A549 (cell line): ENCODE results near the gene EDNRA. TPM values are rescaled to one million over a fixed set of nuclear protein-coding genes. Genes with fewer than 3 reads are reported as not detected.

Source experiments
- ATAC-seq, 2 experiments: fragments of 200-7000 bp in 1 of 2; fragments of >200 bp in 1 of 2; cut with Nextera tagmentation in 1 of 2; cut with Tn5 transposase in 1 of 2; 3 replicates each; pipeline versions ENCODE4 v1.8.0 to v1.9.1; 2018 to 2020; ENCODE audit warnings: mild to moderate bottlenecking in 1 of 2, moderate library complexity in 1 of 2
- CTCF ChIA-PET: fragments of 300-600 bp; sonication (Branson Sonifier 250); formaldehyde crosslinking; extraction: SDS; loops from one replicate; lab custom pipeline; 2021; ENCODE audit warnings: antibody characterized with exemption, inconsistent platforms; lab: Yijun Ruan, JAX
- POLR2A ChIA-PET: fragments of 350-600 bp; formaldehyde crosslinking; extraction: SDS; loops from one replicate; lab custom pipeline; 2021; ENCODE audit warnings: antibody characterized with exemption, inconsistent platforms; lab: Yijun Ruan, JAX
- DNase-seq, 2 experiments: peaks; one replicate each; pipeline versions ENCODE4 v3.0.0 to v3.0.0-alpha.2; 2011 to 2016; ENCODE audit warnings: low read depth in 1 of 2, low spot score in 1 of 2
- FAIRE-seq: peaks from 2 replicates; lab custom pipeline; 2011; peaks lifted over from hg19 to GRCh38; lab: Jason Lieb, UNC
- H3K27ac ChIP-seq, 2 experiments: fragments of >200 bp; sonication (Bioruptor Twin); formaldehyde crosslinking; 3 replicates each; pipeline ENCODE4 v1.5.1; 2016 to 2017
- H3K4me1 ChIP-seq: fragments of >200 bp; sonication (Bioruptor Twin); formaldehyde crosslinking; 3 replicates; pipeline ENCODE4 v1.6.1; 2016
- H3K4me2 ChIP-seq: fragments of >200 bp; sonication (Bioruptor Twin); formaldehyde crosslinking; 3 replicates; pipeline ENCODE4 v1.6.1; 2016
- H3K4me3 ChIP-seq: fragments of >200 bp; sonication (Bioruptor Twin); formaldehyde crosslinking; 3 replicates; pipeline ENCODE4 v1.5.1; 2016
- H3K9me3 ChIP-seq: fragments of >200 bp; sonication (Bioruptor Twin); formaldehyde crosslinking; 3 replicates; pipeline ENCODE4 v1.6.1; 2016
- ATOH8 ChIP-seq: fragments of 250-450 bp; sonication (Bioruptor Pico); IDR thresholded peaks from 2 replicates; pipeline ENCODE4 v1.5.0; 2020; ENCODE audit warnings: low read depth, mild to moderate bottlenecking, moderate library complexity
- CBX8 ChIP-seq: fragments of 200-600 bp; sonication (generic); IDR thresholded peaks from 2 replicates; pipeline ENCODE4 v1.6.1; 2016
- CTCF ChIP-seq: fragments of >200 bp; sonication (Bioruptor Twin); formaldehyde crosslinking; IDR thresholded peaks from 3 replicates; pipeline ENCODE4 v1.5.1; 2016
- E2F6 ChIP-seq: IDR thresholded peaks from 2 replicates; pipeline ENCODE4 v1.6.1; 2012; ENCODE audit warnings: low read depth, borderline replicate concordance
- EHF ChIP-seq: fragments of 250-450 bp; sonication (Bioruptor Pico); IDR thresholded peaks from 2 replicates; pipeline ENCODE4 v1.5.0; 2020; ENCODE audit warnings: mild to moderate bottlenecking
- EHMT2 ChIP-seq: fragments of 200-600 bp; sonication (generic); IDR thresholded peaks from 2 replicates; pipeline ENCODE4 v1.6.1; 2016; ENCODE audit warnings: antibody characterized with exemption, low read depth, mild to moderate bottlenecking, moderate library complexity
- FOSB ChIP-seq: fragments of 250-450 bp; sonication (Bioruptor Pico); IDR thresholded peaks from 2 replicates; pipeline ENCODE4 v1.5.0; 2020; ENCODE audit warnings: mild to moderate bottlenecking, moderate library complexity
- FOXS1 ChIP-seq: fragments of 250-450 bp; sonication (Bioruptor Pico); IDR thresholded peaks from 2 replicates; pipeline ENCODE4 v1.5.0; 2020; ENCODE audit warnings: mild to moderate bottlenecking, moderate library complexity
- HES2 ChIP-seq: fragments of >200 bp; sonication (Bioruptor Twin); formaldehyde crosslinking; IDR thresholded peaks from 2 replicates; pipeline ENCODE4 v1.6.1; 2016
- HEYL ChIP-seq: fragments of 250-450 bp; sonication (Bioruptor Pico); IDR thresholded peaks from 2 replicates; pipeline ENCODE4 v1.8.0; 2021; ENCODE audit warnings: mild to moderate bottlenecking, moderate library complexity
- KDM5A ChIP-seq: fragments of 200-600 bp; sonication (generic); IDR thresholded peaks from 2 replicates; pipeline ENCODE4 v1.6.1; 2016; ENCODE audit warnings: antibody characterized with exemption, mild to moderate bottlenecking
- MAFK ChIP-seq: fragments of 450-650 bp; IDR thresholded peaks from 2 replicates; pipeline ENCODE4 v1.6.1; 2014; ENCODE audit not compliant: partially characterized antibody
- NFE2L2 ChIP-seq: fragments of 150-350 bp; conservative IDR thresholded peaks from 2 replicates; pipeline ENCODE4 v1.6.1; 2014; ENCODE audit warnings: low read length
- PBX3 ChIP-seq: IDR thresholded peaks from 2 replicates; pipeline ENCODE4 v1.6.1; 2012
- RCOR1 ChIP-seq: fragments of 150-350 bp; IDR thresholded peaks from 2 replicates; pipeline ENCODE4 v1.6.1; 2014; ENCODE audit warnings: antibody characterized with exemption, low read length, low read depth
- SMC3 ChIP-seq: fragments of >200 bp; sonication (Bioruptor Twin); formaldehyde crosslinking; IDR thresholded peaks from 3 replicates; pipeline ENCODE4 v1.6.1; 2018; ENCODE audit warnings: inconsistent platforms
- SREBF2 ChIP-seq: fragments of 450-650 bp; IDR thresholded peaks from 2 replicates; pipeline ENCODE4 v1.6.1; 2014; ENCODE audit warnings: mild to moderate bottlenecking, moderate library complexity
- TFCP2L1 ChIP-seq: fragments of 250-450 bp; sonication (Bioruptor Pico); IDR thresholded peaks from 2 replicates; pipeline ENCODE4 v1.5.0; 2021; ENCODE audit warnings: mild to moderate bottlenecking
- TP53 ChIP-seq: fragments of 250-450 bp; sonication (Bioruptor Pico); IDR thresholded peaks from 2 replicates; pipeline ENCODE4 v1.5.0; 2021; ENCODE audit warnings: mild to moderate bottlenecking, moderate library complexity
- USF2 ChIP-seq: fragments of 450-650 bp; IDR thresholded peaks from 2 replicates; pipeline ENCODE4 v1.6.1; 2014; ENCODE audit warnings: antibody characterized with exemption
- ZFP36 ChIP-seq: fragments of 450-650 bp; IDR thresholded peaks from 2 replicates; pipeline ENCODE4 v1.6.1; 2014; ENCODE audit warnings: borderline replicate concordance; ENCODE audit not compliant: partially characterized antibody
- WGBS: methylation state at CpG from one replicate; pipeline ENCODE4 v1.1.6; 2017; ENCODE audit errors: missing lambda C conversion rate; 5-methylcytosine and 5-hydroxymethylcytosine counted together
- polyA plus RNA-seq, 4 experiments: library from polyadenylated mRNA; depleted of rRNA in 3 of 4; stranded (reverse); fragments of >200 nt; fragmentation: RNase III in 1 of 4; extraction: RNeasy Plus Mini Kit Qiagen cat#74134 plus additional on column Dnase treatment in 1 of 4; gene quantifications; 2 replicates in 3 of 4; 3 replicates in 1 of 4; pipeline ENCODE4 v1.2.3, GENCODE V29; 2011 to 2017

The EDNRA gene
- polyA plus RNA-seq, 2 of the 4 experiments (the other 2 are of a cell fraction): 0.09 to 0.40 TPM

- DNase-seq (no peak), ATAC-seq (no peak), FAIRE-seq (no peak)
- CTCF ChIA-PET: interaction anchor here (0.8 kb wide), 1 partner anchor 22 kb away, joined by 3 read pairs; no protein-coding TSS in a partner anchor
- no peak for TF ChIP-seq TFCP2L1
- peak; percentile 77 for TF ChIP-seq MAFK
- TF ChIP-seq, all 56 proteins: peak for 1
- Histone ChIP-seq H3K4me1 (no peaks in the 10 kb centered on the region), H3K4me2 (peak overlapping the region; percentile 38; the same call in 1 of the 3 replicates), H3K27ac (no peak overlapping the region), H3K4me3 (no peak overlapping the region), H3K9me3 (no peaks in the 10 kb centered on the region)
- POLR2A ChIA-PET: no interaction called here
- 41% methylated on average over 8 of the region's 8 CpGs for WGBS
Measured at GRCh38 chr4:147550626-147551246, 69.8 kb downstream of the EDNRA start.

GRCh38 chr4:147560625-147561024, 79.7 kb downstream of the EDNRA start:
- no peak overlapping the region for H3K27ac ChIP-seq
- no peak overlapping the region for H3K4me2 ChIP-seq
- POLR2A ChIA-PET: no interaction called here
- H3K4me3 ChIP-seq: no peak overlapping the region
- ATAC-seq (no peak), DNase-seq (no peak), FAIRE-seq (no peak)
- CTCF ChIA-PET: no interaction called here
- no peaks in the 10 kb centered on the region for H3K9me3 ChIP-seq
- no peaks in the 10 kb centered on the region for H3K4me1 ChIP-seq
- TF ChIP-seq TP53 (no peak), HEYL (CRISPR knock-in tag) (no peak), KDM5A (no peak), CTCF (no peak), FOXS1 (CRISPR knock-in tag) (no peak), HES2 (no peak), ATOH8 (CRISPR knock-in tag) (no peak), ZFP36 (no peak), USF2 (no peak), FOSB (no peak), EHMT2 (no peak), NFE2L2 (no peak), PBX3 (no peak), RCOR1 (no peak), CBX8 (no peak), E2F6 (no peak), EHF (no peak), SMC3 (no peak), SREBF2 (no peak)
- WGBS: 57% methylated on average over 4 of the region's 4 CpGs
